Measurements from ENCODE around the gene MIAT.

- TF ChIP-seq CTCF (IDR thresholded peaks at IDR 0.05) (no peak), POLR2A (IDR thresholded peaks at IDR 0.05) (no peak), EP300 (IDR thresholded peaks at IDR 0.05) (no peak), POLR2AphosphoS5 (IDR thresholded peaks at IDR 0.05) (no peak)
Measured at GRCh38 chr22:26635117-26635516, 22.3 kb upstream of the MIAT start.

Data from gastroesophageal sphincter (tissue), 3 donors.